Natural killer cell (primary cell): ENCODE results near the gene SLC5A3. TPM values are rescaled to one million over a fixed set of nuclear protein-coding genes. Genes with fewer than 3 reads are reported as not detected.
A peak's percentile ranks its signal among the peaks of the same experiment; 100 is the strongest.

Experiments
- ATAC-seq, 3 donors: fragments of 150-1000 bp in 2 of 3; fragments of 200-7000 bp in 1 of 3; cut with Tn5 transposase; 1 replicate in 1 of 3; 2 replicates in 2 of 3; pipeline ENCODE4 v1.10.0; 2021; ENCODE audit warnings: mild to moderate bottlenecking in 2 of 3, moderate library complexity in 2 of 3
- DNase-seq, 2 donors: peaks; one replicate each; pipeline versions ENCODE4 v3.0.0 to v3.0.0-alpha.2; 2013 to 2021; ENCODE audit warnings: mixed read lengths in 1 of 2
- H3K27ac ChIP-seq: one replicate; pipeline ENCODE4 v1.5.1; 2013; ENCODE audit warnings: mild to moderate bottlenecking, low read length
- H3K27me3 ChIP-seq: one replicate; pipeline ENCODE4 v1.6.1; 2013; ENCODE audit warnings: low read length; ENCODE audit not compliant: control insufficient read depth, insufficient read depth
- H3K36me3 ChIP-seq: one replicate; pipeline ENCODE4 v1.6.1; 2013; ENCODE audit warnings: low read length; ENCODE audit not compliant: control insufficient read depth, insufficient read depth
- H3K4me1 ChIP-seq: one replicate; pipeline ENCODE4 v1.6.1; 2013; ENCODE audit warnings: low read length; ENCODE audit not compliant: control insufficient read depth, insufficient read depth
- H3K4me3 ChIP-seq: one replicate; pipeline ENCODE4 v1.5.1; 2013; ENCODE audit warnings: low read length
- H3K9me3 ChIP-seq: one replicate; pipeline ENCODE4 v1.6.1; 2013; ENCODE audit warnings: low read length; ENCODE audit not compliant: control insufficient read depth, insufficient read depth
- H3K27ac Mint-ChIP-seq, 2 donors: one replicate each; pipeline ENCODE4 v1.8.0; 2022; ENCODE audit warnings: mild to moderate bottlenecking in 2 of 2, mixed read lengths in 2 of 2, moderate library complexity in 1 of 2
- H3K27me3 Mint-ChIP-seq, 2 donors: one replicate each; pipeline ENCODE4 v1.8.0; 2022; ENCODE audit warnings: low read depth in 2 of 2, mixed read lengths in 2 of 2
- H3K36me3 Mint-ChIP-seq: one replicate; pipeline ENCODE4 v1.8.0; 2022; ENCODE audit warnings: mixed read lengths
- H3K4me1 Mint-ChIP-seq, 2 donors: one replicate each; pipeline ENCODE4 v1.8.0; 2022; ENCODE audit warnings: mixed read lengths in 2 of 2
- H3K4me3 Mint-ChIP-seq: one replicate; pipeline ENCODE4 v1.8.0; 2022; ENCODE audit warnings: mild to moderate bottlenecking, moderate library complexity, mixed read lengths
- H3K9me3 Mint-ChIP-seq, 2 donors: one replicate each; pipeline ENCODE4 v1.8.0; 2022; ENCODE audit warnings: mixed read lengths in 2 of 2
- WGBS: methylation state at CpG from one replicate; pipeline ENCODE4 v1.1.7; 2013; ENCODE audit warnings: missing lambda C conversion rate; ENCODE audit not compliant: insufficient coverage; 5-methylcytosine and 5-hydroxymethylcytosine counted together
- intact Hi-C: fragments of 100-400 bp; cut with micrococcal nuclease; formaldehyde crosslinking; loops from one replicate; pipeline ENCODE4 v1.14.2; 2022
- total RNA-seq, 4 donors: library from RNA; stranded (reverse); fragments of 120-200 nt in 1 of 4; gene quantifications; one replicate each; pipeline versions ENCODE4 v1.2.3 to v1.2.4, GENCODE V29; 2013 to 2022
- TF ChIP-seq, protein P1 (sequence below): fragments of 200-600 bp; IDR thresholded peaks from one replicate; pipeline ENCODE4 v1.8.0; 2022; ENCODE audit warnings: antibody characterized with exemption

SLC5A3 gene
- total RNA-seq, 3 donors from 2014 or later (not counting 1 experiment from before 2014, with no cell fraction given), result 14.5 to 25.1 (median 17.9) TPM

DNA sequence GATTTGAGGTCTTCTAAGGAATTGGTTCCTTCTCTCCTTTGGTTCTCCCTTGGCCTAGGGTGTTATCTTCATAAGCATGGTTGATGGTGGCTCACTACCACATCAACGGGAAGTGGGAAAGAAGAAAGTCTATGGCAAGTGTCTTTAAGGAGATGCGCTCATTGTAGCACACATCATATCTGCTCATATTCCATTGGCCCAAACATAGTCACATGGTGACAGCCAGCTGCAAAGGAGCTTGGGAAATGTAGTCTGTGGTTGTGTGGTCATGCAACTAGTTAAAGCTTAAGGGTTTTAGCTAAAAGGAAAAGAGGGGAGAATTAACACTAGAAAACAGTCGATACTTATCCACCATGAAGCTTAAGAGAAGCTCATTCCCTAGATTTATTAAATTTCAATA is 11.4 kb upstream of the SLC5A3 start:
- H3K27ac Mint-ChIP-seq, result no peak overlapping the region
- DNase-seq, result no peak
- intact Hi-C loops, result no loop called here

DNA sequence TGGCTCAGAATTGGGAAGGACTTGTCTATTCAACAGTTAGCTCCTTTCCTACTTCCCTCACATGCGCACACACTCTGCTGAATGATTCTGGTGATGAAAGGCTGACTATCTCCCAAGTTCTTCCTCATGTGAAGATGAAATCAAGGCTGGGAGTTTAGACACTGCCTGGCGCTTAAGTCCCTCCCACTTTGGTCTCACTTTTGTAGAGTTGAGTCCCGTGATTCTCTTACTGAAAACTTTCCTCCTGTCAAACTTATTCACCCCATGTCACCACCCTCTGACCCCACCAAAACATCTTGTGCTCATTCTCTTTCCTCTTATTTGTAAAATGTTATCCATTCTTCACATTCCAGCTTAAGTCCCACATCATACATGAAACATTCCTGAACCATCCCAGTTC is 8.4 kb upstream of the SLC5A3 start:
- H3K36me3 Mint-ChIP-seq, result no peaks in the 10 kb centered on the region
- no peak overlapping the region for H3K27ac ChIP-seq
- no peaks in the 10 kb centered on the region for H3K9me3 ChIP-seq
- ATAC-seq (no peak), DNase-seq (no peak)
- no peaks in the 10 kb centered on the region for H3K4me1 Mint-ChIP-seq
- H3K4me3 ChIP-seq, result no peak overlapping the region
- H3K27me3 ChIP-seq, result no peaks in the 10 kb centered on the region
- peaks cover 0 to 3% of the 10 kb centered on the region in 2 donors for H3K27me3 Mint-ChIP-seq
- H3K9me3 Mint-ChIP-seq, result peaks cover 0 to 2% of the 10 kb centered on the region in 2 donors
- 89% methylated on average over 3 of the region's 3 CpGs for WGBS
- TF ChIP-seq, protein P1, sequence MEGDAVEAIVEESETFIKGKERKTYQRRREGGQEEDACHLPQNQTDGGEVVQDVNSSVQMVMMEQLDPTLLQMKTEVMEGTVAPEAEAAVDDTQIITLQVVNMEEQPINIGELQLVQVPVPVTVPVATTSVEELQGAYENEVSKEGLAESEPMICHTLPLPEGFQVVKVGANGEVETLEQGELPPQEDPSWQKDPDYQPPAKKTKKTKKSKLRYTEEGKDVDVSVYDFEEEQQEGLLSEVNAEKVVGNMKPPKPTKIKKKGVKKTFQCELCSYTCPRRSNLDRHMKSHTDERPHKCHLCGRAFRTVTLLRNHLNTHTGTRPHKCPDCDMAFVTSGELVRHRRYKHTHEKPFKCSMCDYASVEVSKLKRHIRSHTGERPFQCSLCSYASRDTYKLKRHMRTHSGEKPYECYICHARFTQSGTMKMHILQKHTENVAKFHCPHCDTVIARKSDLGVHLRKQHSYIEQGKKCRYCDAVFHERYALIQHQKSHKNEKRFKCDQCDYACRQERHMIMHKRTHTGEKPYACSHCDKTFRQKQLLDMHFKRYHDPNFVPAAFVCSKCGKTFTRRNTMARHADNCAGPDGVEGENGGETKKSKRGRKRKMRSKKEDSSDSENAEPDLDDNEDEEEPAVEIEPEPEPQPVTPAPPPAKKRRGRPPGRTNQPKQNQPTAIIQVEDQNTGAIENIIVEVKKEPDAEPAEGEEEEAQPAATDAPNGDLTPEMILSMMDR, result no peak
- no peak overlapping the region for H3K4me3 Mint-ChIP-seq
- intact Hi-C loops, result no loop called here
- no peak overlapping the region for H3K27ac Mint-ChIP-seq
- no peaks in the 10 kb centered on the region for H3K4me1 ChIP-seq
- no peaks in the 10 kb centered on the region for H3K36me3 ChIP-seq

More for the DNA sequence above, 11.4 kb upstream of the SLC5A3 start:
- ATAC-seq, result no peak
- TF ChIP-seq, protein P1, result no peak
- no peaks in the 10 kb centered on the region for H3K4me1 ChIP-seq
- Mint-ChIP-seq H3K36me3 (no peaks in the 10 kb centered on the region), H3K27me3 (no peaks in the 10 kb centered on the region), H3K4me1 (no peaks in the 10 kb centered on the region), H3K9me3 (peaks cover 0 to 2% of the 10 kb centered on the region in 2 donors), H3K4me3 (no peak overlapping the region)
- H3K27me3 ChIP-seq, result no peaks in the 10 kb centered on the region
- H3K4me3 ChIP-seq, result no peak overlapping the region
- no peaks in the 10 kb centered on the region for H3K9me3 ChIP-seq
- 100% methylated on average over 1 of the region's 3 CpGs for WGBS
- H3K36me3 ChIP-seq, result no peaks in the 10 kb centered on the region
- no peak overlapping the region for H3K27ac ChIP-seq

- Mint-ChIP-seq H3K27me3 (peaks cover 0 to 3% of the 10 kb centered on the region in 2 donors), H3K9me3 (no peaks in the 10 kb centered on the region), H3K4me3 (peak overlapping the region; percentile 91), H3K36me3 (no peaks in the 10 kb centered on the region), H3K27ac (peak overlapping the region; percentile 71 to 80), H3K4me1 (peaks cover 36 to 38% of the 10 kb centered on the region in 2 donors)
- 95% methylated on average over 7 of the region's 9 CpGs for WGBS
- Histone ChIP-seq H3K27ac (no peak overlapping the region), H3K4me1 (peaks cover 18% of the 10 kb centered on the region), H3K4me3 (no peak overlapping the region), H3K9me3 (no peaks in the 10 kb centered on the region), H3K36me3 (no peaks in the 10 kb centered on the region), H3K27me3 (no peaks in the 10 kb centered on the region)
- DNase-seq (no peak), ATAC-seq (no peak)
- TF ChIP-seq, protein P1, result no peak
- intact Hi-C loops, result loop anchor here (2.0 to 5.0 kb wide), 2 partner anchors 94 to 123 kb away; no protein-coding TSS in a partner anchor
Measured at GRCh38 chr21:34071683-34072082, 1.7 kb upstream of the SLC5A3 start.
